NCI-H345 treated with DMSO at 0.1 percent for 48 hours (cell line): Measurements from ENCODE around the gene SNRPF.
"Not testable (repeated sequence)": the region's sequence is repeated elsewhere in the genome, so short reads cannot be mapped to it uniquely, and the experiment has no call there.

ENCODE experiments used
- DNase-seq: peaks from one replicate; lab custom pipeline; 2025; ENCODE audit not compliant: unreplicated experiment; lab: John Stamatoyannopoulos, UW

The SNRPF gene

DNA sequence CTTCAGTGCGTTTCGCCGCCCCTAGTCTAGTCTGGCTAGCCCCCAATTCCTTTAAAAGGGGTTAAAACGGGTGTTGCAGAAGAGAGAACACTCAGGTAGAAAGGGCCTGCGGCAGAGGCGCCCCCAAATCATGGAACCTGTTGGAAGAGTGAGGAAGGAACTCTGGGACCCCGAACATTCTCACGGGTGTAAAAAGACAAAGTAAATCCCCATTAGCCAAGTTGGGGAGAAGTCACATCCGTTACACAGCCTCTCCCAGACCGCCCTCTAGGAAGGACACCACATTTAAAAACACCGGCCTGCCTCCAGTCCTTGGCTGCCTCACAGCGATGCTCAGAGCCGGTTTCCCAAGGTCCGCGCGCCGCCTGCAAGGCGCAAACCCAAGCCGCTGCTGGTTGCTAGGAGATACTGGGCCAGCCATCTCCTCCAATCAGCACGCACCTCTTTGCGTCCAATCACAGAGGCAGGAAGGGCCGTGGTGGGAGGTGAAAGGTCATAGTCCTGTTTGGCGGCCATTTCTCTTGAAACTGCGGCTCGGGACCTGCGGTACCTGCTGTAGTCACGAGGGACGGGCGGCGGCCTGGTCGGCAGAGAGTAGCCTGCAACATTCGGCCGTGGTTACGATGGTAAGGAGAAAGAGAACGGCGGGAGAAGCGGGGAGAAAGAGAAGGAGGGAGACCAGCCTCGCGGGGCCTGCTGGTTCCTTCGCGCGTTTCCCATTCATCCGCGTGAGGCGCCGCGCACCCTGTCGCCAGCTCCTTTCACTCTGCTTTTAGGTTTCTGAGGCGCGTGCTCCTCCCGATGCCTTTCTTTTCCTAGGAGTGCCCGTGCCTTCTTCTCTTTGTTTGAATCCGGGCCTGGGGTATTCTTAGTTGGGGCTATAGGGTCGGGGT is at the start of gene SNRPF:
TSS of gene SNRPF (plus strand) at position 502 of the 893 bp plus-strand sequence. CDS start at position 624, 122 bp downstream.
- peak; percentile 93 for DNase-seq

DNA sequence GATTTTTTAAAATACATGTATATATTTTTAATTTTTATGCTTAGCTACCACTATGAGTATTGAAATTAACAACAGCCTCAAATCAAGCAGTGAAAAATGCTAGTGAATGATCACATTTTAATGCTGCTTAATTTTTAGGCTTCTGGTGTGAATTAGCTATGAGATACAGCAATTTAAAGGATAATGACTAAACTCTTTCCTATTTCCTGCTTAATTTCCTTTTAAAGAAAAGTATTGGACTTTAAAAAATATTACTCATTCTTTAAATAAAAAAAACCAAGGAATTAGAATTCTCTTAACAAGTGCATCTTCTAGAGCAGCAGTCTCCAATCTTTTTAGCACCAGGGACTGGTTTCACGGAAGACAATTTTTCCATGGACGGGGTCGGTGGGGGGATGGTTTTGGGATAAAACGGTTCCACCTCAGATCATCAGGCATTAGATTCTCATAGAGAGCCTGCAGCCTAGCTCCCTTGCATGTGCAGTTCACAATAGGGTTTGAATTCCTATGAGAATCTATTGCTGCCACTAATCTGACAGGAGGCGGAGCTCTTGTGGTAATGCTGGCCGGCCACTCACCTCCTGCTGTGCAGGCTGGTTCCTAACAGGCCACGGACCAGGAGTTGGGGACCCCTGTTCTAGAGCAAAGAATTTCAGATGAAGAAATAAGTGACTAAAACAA is 49.6 kb upstream of the SNRPF start:
- DNase-seq: no peak

DNA sequence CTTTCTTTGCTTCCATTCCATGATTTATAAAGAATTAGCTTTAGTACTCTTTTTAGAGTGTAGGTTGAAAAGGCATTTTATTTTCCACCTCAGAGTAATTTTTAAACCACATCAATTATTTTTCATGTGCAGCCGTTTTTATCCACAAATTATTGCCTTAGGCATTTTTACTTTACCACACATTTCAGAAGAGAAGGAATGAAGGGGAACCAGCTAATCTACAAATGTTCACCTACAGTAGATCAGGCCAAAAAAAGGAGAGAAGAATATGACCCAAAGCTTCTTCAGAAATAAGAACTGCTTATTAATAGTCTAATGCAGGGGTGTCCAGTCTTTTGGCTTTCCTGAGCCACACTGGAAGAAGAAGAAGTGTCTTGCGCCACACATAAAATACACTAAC is 48.3 kb upstream of the SNRPF start:
- no peak for DNase-seq

DNA sequence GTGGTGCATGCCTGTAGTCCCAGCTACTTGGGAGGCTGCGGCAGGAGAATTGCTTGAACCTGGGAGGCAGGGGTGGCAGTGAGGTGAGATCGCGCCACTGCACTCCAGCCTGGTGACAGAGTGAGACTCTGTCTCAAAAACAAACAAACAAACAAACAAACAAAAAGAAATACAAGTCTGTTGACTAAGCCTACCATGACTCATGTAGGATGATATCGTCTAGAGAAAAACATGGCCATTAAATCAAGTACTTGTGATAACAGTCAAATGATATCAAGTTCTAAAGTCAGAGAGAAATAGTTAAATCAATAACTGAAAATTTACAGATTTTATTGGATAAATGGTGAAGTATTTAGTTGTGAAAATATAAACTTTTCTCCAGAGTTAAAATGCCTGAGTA is 46.6 kb upstream of the SNRPF start:
- not testable (repeated sequence) for DNase-seq

DNA sequence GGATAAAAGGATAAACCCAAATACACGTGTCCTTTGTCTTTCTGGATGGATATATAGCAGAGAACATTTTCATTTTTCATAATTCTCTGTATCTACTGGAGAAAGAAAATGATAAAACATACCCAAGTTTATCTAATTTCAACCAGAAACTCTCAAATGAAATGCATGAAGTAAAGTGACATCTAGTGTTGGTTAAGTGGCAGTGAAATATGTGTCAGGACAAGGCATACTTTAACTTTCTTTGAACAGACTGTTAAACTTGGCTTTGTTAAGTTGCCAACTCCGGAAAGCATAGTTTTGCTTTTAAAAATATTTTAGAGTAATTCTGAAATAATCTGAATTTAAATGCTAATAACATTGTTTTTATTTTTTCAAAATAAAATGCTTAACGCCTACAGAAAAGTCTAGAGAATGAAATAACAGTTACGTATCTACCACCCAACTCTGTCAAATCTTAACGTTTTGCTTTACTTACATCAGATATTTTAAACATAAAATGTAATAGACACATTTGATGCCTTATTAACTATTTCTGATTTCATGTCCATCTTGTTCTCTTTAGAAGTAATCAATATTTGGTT is 43.0 kb upstream of the SNRPF start:
- DNase-seq: no peak

DNA sequence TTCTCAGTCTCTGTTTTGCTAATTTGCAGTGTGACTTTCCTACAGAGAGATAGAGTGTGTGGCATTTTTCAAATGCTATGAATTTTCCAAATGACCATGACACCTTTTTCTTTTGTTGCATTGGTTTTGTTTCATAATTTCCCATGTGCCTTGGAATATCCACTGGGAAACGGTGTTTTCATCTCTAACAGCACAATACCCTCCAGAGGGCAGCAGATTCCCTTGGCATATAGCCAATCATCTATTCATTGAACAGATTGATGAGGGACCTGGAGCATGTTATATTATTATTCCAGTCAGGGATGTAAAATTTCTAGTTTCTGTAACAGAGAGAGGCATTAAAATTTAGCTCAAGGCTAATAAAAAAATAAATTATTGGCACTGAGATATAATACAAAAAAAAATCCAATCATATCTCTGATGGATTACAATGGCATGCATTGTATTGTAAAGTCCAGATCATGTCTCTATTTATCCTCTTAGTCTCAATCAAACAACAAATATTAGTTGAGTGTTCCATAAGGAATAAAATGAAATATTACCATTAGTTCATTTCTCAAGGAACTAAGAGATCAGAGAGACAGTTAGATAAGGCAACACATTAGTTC is 38.6 kb upstream of the SNRPF start:
- DNase-seq: peak; percentile 55

DNA sequence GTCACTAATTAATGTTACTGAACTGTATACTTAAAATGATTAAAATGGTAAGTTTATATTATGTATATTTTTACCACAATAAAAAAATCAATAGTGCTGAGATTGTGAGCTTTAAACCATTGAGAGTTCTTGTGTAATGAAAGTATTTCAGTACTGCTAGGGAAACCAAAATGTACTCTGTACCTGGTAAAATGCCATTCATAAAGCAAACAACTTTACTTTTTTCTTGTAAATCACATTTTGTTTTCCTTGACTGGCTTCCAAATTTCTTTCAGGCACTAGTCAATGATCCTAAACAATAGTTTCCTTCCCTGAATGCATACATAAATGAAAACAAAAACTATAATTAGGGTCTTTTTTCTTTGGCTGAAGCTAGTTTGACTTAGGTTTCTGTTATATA is 29.4 kb upstream of the SNRPF start:
- no peak for DNase-seq

DNA sequence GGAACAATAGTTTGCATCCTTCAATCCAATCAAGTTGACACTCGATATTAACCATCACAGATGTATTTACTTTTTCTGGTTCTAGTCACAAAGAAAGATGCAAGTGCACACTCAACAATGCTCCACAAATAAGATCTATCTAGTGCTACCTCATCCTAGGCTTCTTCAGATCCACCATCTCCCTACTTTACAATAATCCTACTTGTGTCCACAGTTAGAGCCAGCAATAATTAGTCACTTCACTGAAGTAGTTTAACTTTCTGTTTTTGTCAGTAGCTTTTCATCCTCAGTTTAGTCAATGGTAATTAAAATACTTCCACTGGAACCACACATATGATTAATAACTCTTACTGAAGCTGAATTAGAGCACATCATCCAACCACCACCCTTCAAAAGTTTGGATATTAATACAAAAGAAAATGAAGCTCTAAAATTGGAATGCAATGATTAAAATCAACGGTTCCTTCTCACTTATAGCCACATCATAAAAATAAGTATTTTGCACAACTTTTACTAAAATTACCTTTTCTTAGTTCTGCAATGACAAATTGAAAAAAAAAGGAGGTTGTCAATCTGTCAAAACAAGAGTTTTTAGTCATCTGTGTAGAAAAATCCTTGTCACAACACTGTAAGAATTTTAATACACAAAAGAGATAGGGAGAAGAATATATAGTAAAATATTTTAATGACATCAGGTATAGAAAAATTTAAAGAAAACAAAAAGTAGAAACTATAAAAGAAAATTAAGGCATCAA is 28.2 kb upstream of the SNRPF start:
- no peak for DNase-seq

DNA sequence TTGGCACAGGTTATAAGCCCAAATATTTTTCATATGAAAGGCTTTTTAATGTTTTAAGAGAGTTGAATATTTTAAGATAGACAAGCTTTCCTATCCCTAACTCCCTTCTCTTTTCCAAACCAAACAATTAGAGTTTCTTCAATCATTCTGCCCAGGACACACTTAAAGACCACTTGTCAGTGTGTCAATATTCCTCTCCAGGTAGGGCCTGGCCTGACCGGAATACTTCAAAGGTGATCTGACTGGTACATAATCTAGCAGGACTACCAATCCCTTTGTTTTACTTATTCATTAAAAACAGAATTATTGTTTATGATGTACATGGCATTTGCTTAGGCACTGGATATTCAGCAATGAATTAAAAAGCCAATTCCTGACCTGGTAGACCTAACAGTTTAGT is 24.2 kb upstream of the SNRPF start:
- no peak for DNase-seq

DNA sequence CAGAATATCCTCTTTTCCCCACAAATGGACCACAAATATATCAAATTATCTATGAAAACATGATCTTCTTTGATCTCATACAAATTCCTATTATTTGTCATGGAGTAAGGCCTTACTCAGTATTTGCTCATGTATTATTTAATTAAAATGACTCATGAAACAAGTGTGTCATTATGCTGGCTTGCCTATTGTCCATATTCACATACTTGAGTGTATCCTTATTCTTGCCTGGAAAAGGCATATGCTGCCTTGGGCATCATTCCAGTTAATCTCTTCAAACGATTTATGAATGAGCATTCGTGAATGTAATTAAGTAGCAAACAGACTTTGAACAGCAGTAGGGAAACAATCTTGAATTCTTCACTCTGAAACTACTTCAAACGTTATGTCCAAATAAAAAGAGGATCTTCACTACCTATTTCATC is 22.6 kb upstream of the SNRPF start:
- DNase-seq: peak; percentile 38

DNA sequence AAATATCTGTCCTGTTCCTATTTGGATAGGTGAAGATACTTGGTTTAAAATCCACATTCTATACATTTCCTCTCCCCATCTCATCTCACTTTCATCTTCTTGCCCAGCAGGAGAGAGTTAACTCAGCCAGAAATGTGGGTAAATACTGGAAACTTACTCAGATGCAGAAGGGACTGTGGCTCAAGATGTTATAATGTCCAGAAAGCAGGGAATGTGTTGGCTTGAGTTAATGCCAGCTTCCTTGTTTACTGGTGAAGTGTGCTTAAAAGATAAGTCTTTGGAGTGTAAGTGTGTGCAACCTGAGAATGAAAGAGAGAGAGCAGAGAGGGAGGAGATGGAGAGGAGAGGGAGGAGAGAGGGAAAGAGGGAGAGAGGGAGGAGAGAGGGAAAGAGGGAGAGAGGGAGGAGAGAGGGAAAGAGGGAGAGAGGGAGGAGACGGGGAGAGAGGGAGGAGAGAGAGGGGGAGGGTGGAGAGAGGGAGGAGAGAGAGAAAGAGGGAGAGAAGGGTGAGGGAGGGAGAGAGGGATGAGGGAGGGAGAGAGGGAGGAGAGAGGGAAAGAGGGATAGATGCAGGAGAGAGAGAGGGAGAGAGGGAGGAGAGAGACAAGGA is 22.0 kb upstream of the SNRPF start:
- DNase-seq: no peak

DNA sequence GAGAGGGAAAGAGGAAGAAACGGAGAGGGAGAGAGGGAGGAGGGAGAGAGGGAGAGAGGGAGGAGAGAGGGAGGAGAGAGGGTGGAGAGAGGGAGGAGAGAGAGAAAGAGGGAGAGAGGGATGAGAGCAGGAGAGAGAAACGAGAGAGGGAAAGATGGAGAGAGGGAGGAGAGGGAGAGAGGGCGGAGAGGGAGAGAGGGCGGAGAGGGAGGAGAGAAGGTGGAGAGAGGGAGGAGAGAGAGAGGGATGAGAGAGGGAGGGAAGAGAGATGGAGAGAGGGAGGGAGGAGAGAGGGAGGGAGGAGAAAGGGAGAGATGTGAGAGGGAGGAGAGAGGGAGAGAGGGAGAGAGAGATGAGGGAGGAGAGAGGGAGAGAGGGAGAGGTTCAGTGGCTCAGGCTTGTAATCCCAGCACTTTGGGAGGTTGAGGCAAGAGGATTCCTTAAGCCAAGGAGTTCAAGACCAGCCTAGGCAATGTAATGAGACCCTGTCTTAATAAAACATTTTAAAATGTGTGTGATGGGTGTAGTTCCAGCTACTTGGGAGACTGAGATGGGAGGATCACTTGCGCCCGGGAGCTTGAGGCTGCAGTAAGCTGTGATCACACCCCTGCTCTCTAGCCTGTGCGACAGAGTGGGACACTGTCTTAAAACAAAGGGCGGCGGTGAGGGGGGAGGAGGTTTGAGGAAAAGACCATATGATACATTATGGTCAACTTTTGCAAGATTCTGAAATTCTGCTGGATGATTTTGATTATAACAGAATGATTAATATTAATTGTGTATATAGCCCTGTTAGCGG is 21.3 kb upstream of the SNRPF start:
- DNase-seq: no peak

DNA sequence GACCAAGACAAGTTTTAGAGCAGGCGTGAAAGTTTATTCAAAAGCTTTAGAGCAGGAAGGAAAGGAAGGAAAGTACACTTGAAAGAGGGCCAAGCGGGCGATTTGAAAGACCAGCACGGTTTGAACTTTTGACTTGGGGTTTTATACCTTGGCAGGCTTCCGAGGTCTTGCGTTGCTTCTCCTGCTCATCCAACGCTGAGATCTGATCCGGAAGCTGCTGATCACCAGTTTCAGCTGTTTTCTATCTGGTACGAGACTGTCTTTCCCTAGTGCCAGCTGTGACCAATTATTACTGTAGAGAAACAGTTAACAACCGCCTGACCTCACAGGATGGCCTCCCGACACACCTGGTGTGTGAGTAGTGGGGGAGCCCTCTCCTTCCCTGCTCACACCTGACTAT is 20.6 kb upstream of the SNRPF start:
- no peak for DNase-seq

DNA sequence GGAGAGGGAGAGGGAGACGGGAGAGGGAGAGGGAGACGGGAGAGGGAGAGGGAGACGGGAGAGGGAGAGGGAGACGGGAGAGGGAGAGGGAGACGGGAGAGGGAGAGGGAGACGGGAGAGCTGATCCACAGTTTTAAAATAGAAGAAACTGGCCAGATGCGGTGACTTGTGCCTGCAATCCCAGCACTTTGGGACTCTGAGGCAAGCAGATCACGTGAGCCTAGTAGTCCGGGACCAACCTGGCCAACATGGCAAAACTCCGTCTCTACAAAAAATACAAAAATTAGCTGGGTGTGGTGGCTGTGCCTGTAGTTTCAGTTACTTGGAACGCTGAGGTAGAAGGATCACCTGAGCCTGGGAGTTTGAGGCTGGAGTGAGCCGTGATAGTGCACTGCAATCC is 16.3 kb upstream of the SNRPF start:
- not testable (repeated sequence) for DNase-seq

DNA sequence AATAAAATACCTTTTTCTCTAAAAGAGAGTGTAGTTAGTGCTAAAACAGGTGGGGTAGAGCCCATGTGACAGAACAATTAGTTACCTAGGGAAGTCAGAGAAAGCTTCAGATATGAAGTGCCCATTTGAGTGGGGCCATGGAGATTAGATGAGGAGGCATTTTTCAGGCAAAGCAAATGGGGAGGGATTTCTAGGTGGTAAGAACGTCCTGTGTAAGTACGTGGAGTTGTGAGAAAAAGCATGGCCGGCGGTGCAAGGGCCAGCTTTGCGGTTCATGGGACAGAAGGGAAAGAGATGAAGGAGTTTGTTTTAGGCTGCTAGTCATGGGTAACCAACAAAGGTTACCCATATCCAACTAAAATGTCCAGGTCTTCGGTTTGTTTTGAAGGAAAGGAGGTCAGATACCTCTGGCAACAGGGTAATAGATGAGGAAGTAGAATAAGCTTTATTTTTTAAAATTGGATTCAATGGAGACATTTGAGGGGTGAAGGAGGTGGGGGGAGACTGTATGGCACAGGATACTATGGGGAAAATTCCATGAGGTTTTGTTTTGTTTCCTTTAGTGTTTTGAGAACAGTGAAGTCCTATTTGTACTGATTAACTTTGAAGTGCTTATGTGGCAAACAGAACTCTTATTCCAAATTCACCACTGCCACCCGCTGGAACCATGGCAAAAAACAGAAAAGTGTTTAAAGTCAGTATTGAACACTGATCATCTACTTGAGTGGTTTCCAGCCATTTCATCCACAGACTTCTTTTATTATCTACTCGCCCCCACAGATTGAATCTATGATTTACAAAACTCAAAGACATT is 10.0 kb upstream of the SNRPF start:
- no peak for DNase-seq

DNA sequence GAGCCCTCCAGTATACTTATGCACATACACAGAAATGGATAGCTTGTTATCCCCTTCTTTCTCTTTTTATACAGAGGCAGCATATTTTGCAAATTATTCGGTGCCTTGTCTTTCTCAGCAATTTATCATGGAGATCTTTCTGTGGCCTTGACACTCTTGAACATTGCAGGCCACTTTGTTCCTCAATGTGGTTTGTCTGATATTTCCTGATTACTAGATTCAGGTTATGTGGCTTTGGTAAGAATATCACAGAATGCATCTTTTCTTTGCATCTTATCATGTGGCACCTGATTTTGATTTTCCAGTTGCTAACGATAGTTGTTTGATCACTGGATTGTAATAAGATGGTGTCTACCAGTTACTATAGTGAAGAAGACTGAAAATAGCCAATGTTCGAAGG is 7.1 kb upstream of the SNRPF start:
- DNase-seq: no peak

DNA sequence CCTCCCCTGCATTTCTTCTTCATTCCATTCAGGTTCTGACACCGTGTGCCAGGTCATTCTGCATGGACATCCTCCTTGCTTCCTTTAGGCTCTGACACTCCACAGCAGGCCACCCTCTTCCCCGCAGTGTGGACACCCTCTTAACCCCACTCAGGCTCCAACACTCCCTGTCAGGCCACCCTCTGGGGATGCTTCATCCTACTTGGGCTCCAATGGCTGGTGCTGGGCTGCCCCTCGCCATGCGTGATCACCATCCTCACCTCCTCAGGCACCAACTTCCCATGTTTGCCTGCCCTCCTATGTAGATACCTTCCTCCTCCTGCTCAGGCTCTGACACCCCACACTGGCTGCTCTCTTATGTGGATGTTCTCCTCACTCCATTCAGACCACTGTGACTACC is 6.6 kb upstream of the SNRPF start:
- DNase-seq: no peak

DNA sequence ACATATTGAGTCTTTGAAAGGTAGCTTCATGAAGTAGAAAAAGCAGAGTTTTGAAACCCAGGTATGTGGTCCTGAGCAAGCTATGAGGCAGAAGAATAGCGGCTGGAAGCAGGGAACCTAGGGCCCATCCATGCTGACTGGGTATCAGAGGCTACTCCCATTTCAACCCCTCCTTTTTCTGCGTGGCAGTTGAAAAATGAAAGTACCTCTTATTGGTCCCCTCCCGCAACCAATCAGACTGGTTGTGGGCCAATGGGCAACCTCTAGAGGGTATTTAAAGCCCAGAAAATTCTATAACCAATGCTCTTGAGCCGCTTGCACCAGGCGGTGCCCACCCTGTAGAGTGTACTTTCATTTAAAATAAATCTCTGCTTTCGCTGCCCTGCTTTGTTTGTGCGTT is 1.6 kb upstream of the SNRPF start:
- no peak for DNase-seq

DNA sequence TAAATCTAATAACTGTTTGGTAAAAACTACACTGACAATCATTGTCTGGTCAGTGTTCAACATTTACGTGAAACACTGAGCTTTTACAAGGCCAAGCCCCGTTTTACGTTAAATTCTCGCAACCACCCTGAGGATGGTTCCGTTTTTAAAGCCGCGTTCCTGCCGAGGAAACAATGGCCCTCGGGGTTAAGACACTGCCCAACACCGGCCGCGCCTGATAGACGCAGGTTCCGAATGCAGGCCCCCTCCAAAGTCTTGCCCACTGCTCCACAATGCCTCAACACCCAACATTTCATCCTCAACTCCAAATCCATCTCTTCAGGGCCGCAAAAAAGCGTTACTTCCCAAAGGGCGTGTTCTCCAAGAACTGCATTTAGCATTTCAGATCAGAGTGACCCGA is 953 bp upstream of the SNRPF start:
- no peak for DNase-seq
